Right renal cortex interstitium (tissue), 3 donors: ENCODE results near the gene NOL11. TPM values are rescaled to one million over a fixed set of nuclear protein-coding genes. Genes with fewer than 3 reads are reported as not detected.
"Not testable (repeated sequence)": the region's sequence is repeated elsewhere in the genome, so short reads cannot be mapped to it uniquely, and the experiment has no call there.

Experiments
- DNase-seq, 3 donors: peaks; one replicate each; pipeline ENCODE4 v3.0.0-alpha.2; 2013; ENCODE audit warnings: low read depth in 3 of 3, low spot score in 2 of 3
- polyA plus RNA-seq, 3 donors: library from polyadenylated mRNA; unstranded; fragments of 120-200 nt; gene quantifications; one replicate each; pipeline ENCODE4 v1.2.1, GENCODE V29; 2013; ENCODE audit not compliant: insufficient read length in 3 of 3

The NOL11 gene
- polyA plus RNA-seq, 3 donors = 97.2 to 107 (median 102) TPM

GRCh38 chr17:67752160-67752559 is 34.4 kb downstream of the NOL11 start:
- not testable (repeated sequence) for DNase-seq

GRCh38 chr17:67753026-67753425 is 35.3 kb downstream of the NOL11 start:
- DNase-seq = no peak

GRCh38 chr17:67754001-67754400 is 36.3 kb downstream of the NOL11 start:
- no peak for DNase-seq

GRCh38 chr17:67754686-67755085 is 37.0 kb downstream of the NOL11 start:
- DNase-seq = not testable (repeated sequence)

- DNase-seq = not testable (repeated sequence)
Observed at GRCh38 chr17:67756766-67757165, 39.0 kb downstream of the NOL11 start.

GRCh38 chr17:67759355-67760171 is 41.8 kb downstream of the NOL11 start:
- DNase-seq = no peak

GRCh38 chr17:67765623-67766022 is 47.9 kb downstream of the NOL11 start:
- no peak for DNase-seq

- no peak for DNase-seq
Observed at GRCh38 chr17:67769231-67769630, 51.5 kb downstream of the NOL11 start.

- DNase-seq = no peak
Observed at GRCh38 chr17:67770539-67770938, 52.8 kb downstream of the NOL11 start.

- no peak for DNase-seq
Observed at GRCh38 chr17:67772679-67773078, 54.9 kb downstream of the NOL11 start.

GRCh38 chr17:67773246-67773645 is 55.5 kb downstream of the NOL11 start:
- DNase-seq = no peak

GRCh38 chr17:67779098-67779672 is 61.4 kb downstream of the NOL11 start:
- DNase-seq = no peak

GRCh38 chr17:67784364-67785121 is 66.8 kb downstream of the NOL11 start:
- no peak for DNase-seq

- DNase-seq = no peak
Observed at GRCh38 chr17:67785122-67785477, 67.4 kb downstream of the NOL11 start.

- no peak for DNase-seq
Observed at GRCh38 chr17:67785504-67785903, 67.8 kb downstream of the NOL11 start.

Other genes starting within 250 kb of the NOL11 start
- gene BPTF, start 107.6 kb downstream of the NOL11 start, polyA plus RNA-seq = 100 to 1,000 TPM; 105 to 120 (median 109) TPM